Nephron (organoid): ENCODE measurements around the gene CDKN2B-AS1.

Experiments
- H3K27ac Mint-ChIP-seq, 3 experiments: 2 replicates each; pipeline ENCODE4 v1.8.0; 2020; ENCODE audit warnings: mixed read lengths in 3 of 3, mild to moderate bottlenecking in 2 of 3, moderate library complexity in 1 of 3
- H3K27me3 Mint-ChIP-seq: 2 replicates; pipeline ENCODE4 v1.8.0; 2021; ENCODE audit warnings: low read depth, mild to moderate bottlenecking, moderate library complexity, mixed read lengths
- H3K36me3 Mint-ChIP-seq: 2 replicates; pipeline ENCODE4 v1.8.0; 2020; ENCODE audit warnings: low read depth, mixed read lengths
- H3K4me1 Mint-ChIP-seq: 2 replicates; pipeline ENCODE4 v1.8.0; 2020; ENCODE audit warnings: mixed read lengths
- H3K4me3 Mint-ChIP-seq, 3 experiments: 2 replicates each; pipeline ENCODE4 v1.8.0; 2020; ENCODE audit warnings: mild to moderate bottlenecking in 3 of 3, mixed read lengths in 3 of 3, moderate library complexity in 2 of 3
- H3K9me3 Mint-ChIP-seq: 2 replicates; pipeline ENCODE4 v1.8.0; 2020; ENCODE audit warnings: mixed read lengths
- TF ChIP-seq, protein P1 (sequence below), 3 experiments: fragments of 200-600 bp; sonication (generic); IDR thresholded peaks; one replicate each; pipeline ENCODE4 v1.5.0; 2021; ENCODE audit warnings: antibody characterized with exemption in 3 of 3; ENCODE audit not compliant: unreplicated experiment in 3 of 3

The CDKN2B-AS1 gene

GRCh38 chr9:21993007-21993406 is 1.6 kb upstream of the CDKN2B-AS1 start:
- Mint-ChIP-seq H3K27me3 (peaks cover 90% of the 10 kb centered on the region), H3K9me3 (no peaks in the 10 kb centered on the region)

DNA sequence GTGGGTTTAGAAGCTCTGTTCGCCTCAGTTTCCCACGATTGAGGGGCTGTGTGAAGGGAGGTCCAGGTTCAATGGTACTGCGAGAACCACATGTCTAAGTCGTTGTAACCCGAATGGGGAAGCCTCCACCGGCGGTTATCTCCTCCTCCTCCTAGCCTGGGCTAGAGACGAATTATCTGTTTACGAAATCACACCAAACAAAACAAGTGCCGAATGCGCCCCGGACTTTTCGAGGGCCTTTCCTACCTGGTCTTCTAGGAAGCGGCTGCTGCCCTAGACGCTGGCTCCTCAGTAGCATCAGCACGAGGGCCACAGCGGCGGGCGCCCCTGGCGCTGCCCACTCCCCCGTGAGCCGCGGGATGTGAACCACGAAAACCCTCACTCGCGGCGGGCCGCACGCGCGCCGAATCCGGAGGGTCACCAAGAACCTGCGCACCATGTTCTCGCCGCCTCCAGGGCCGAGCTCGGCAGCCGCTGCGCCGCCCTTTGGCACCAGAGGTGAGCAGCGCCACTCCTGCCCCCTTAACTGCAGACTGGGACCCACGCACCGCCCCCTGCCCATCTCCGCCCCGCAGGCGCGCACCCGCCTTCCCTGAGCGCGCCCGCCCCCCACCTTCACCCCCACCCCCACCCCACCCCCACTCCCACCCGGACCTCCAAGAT is 567 bp upstream of the CDKN2B-AS1 start, which contains the start of gene CDKN2A:
Gene CDKN2A, minus strand, starts transcription at position 500 of the 663 bp plus-strand sequence.
- peak within 1 kb of the TSS; percentile 79 to 91 (median 85) for H3K4me3 Mint-ChIP-seq
- peaks cover 10% of the 10 kb centered on the region for H3K4me1 Mint-ChIP-seq
- TF ChIP-seq, protein P1, sequence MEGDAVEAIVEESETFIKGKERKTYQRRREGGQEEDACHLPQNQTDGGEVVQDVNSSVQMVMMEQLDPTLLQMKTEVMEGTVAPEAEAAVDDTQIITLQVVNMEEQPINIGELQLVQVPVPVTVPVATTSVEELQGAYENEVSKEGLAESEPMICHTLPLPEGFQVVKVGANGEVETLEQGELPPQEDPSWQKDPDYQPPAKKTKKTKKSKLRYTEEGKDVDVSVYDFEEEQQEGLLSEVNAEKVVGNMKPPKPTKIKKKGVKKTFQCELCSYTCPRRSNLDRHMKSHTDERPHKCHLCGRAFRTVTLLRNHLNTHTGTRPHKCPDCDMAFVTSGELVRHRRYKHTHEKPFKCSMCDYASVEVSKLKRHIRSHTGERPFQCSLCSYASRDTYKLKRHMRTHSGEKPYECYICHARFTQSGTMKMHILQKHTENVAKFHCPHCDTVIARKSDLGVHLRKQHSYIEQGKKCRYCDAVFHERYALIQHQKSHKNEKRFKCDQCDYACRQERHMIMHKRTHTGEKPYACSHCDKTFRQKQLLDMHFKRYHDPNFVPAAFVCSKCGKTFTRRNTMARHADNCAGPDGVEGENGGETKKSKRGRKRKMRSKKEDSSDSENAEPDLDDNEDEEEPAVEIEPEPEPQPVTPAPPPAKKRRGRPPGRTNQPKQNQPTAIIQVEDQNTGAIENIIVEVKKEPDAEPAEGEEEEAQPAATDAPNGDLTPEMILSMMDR (IDR thresholded peaks at IDR 0.05; ENCODE audit: unreplicated experiment in 3 of 3): no peak

More at GRCh38 chr9:21993007-21993406, 1.6 kb upstream of the CDKN2B-AS1 start:
- Mint-ChIP-seq H3K4me1 (peaks cover 10% of the 10 kb centered on the region), H3K4me3 (peak overlapping the region; percentile 67 to 79 (median 78)), H3K27ac (no peak overlapping the region), H3K36me3 (no peaks in the 10 kb centered on the region)
- TF ChIP-seq, protein P1 (IDR thresholded peaks at IDR 0.05; ENCODE audit: unreplicated experiment in 3 of 3): no peak

DNA sequence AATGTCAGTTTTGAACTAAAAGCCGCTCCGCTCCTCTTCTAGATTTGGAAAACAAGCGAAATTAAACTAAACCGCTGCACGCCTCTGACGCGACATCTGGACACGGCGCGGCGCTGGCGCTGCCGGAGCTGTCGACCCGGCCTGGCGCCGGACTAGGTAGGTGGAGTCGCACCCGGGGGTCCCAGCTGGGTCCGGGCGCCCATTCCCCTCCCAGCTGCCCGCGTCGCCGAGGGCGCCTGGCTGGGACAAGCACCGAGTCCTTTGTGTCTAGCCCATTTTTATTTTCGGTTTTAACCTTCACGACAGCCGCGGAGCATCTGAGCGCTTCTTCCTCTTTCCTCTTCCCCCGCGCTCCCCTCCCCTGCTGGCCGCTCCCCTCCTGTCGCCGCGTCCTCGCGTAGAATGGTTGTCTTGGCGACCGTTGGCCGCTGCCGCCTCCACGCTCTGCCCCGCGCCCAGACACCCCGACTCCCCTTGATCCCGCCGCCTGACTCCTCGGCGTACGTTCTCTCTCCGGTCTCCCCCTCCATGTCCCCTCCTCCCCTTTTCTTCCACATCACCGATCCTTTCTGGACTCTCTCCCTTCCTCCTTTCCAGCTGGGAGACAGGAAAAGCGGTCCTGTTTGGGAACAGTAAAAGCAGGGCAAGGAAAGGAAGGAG is 545 bp downstream of the CDKN2B-AS1 start:
- Mint-ChIP-seq H3K4me1 (peaks cover 10% of the 10 kb centered on the region), H3K27ac (no peak overlapping the region), H3K27me3 (peaks cover 87% of the 10 kb centered on the region), H3K36me3 (no peaks in the 10 kb centered on the region), H3K4me3 (peak overlapping the region; percentile 79 to 91 (median 85)), H3K9me3 (no peaks in the 10 kb centered on the region)
- TF ChIP-seq, protein P1 (IDR thresholded peaks at IDR 0.05; ENCODE audit: unreplicated experiment in 3 of 3): no peak

More for the DNA sequence above, 567 bp upstream of the CDKN2B-AS1 start, which contains the start of gene CDKN2A:
- Mint-ChIP-seq H3K36me3 (no peaks in the 10 kb centered on the region), H3K27ac (no peak within 1 kb of the TSS), H3K9me3 (no peaks in the 10 kb centered on the region), H3K27me3 (peaks cover 90% of the 10 kb centered on the region)

- Mint-ChIP-seq H3K9me3 (no peaks in the 10 kb centered on the region), H3K27me3 (peaks cover 87% of the 10 kb centered on the region), H3K4me3 (peak overlapping the region; percentile 79 to 91 (median 85)), H3K36me3 (no peaks in the 10 kb centered on the region), H3K4me1 (peaks cover 10% of the 10 kb centered on the region), H3K27ac (no peak overlapping the region)
- TF ChIP-seq, protein P1 (IDR thresholded peaks at IDR 0.05; ENCODE audit: unreplicated experiment in 3 of 3): peak in 1 of 3 experiments; percentile 13
Observed at GRCh38 chr9:21995666-21996398, 1.2 kb downstream of the CDKN2B-AS1 start.

GRCh38 chr9:21996438-21996837 is 1.8 kb downstream of the CDKN2B-AS1 start:
- Mint-ChIP-seq H3K4me3 (peak overlapping the region; percentile 79 to 91 (median 85)), H3K9me3 (no peaks in the 10 kb centered on the region), H3K27me3 (peaks cover 87% of the 10 kb centered on the region), H3K4me1 (peaks cover 10% of the 10 kb centered on the region), H3K27ac (no peak overlapping the region), H3K36me3 (no peaks in the 10 kb centered on the region)
- TF ChIP-seq, protein P1 (IDR thresholded peaks at IDR 0.05; ENCODE audit: unreplicated experiment in 3 of 3): no peak
